ENCODE data around the gene KCNQ4. TPM values are rescaled to one million over a fixed set of nuclear protein-coding genes. Genes with fewer than 3 reads are reported as not detected.

Gene KCNQ4
- total and polyA plus RNA-seq, 10 of the 15 experiments (the other 5 are each of a cell fraction or from before 2014, with no cell fraction given), result 0.04 to 0.18 (median 0.08) TPM; not detected in 2

DNA sequence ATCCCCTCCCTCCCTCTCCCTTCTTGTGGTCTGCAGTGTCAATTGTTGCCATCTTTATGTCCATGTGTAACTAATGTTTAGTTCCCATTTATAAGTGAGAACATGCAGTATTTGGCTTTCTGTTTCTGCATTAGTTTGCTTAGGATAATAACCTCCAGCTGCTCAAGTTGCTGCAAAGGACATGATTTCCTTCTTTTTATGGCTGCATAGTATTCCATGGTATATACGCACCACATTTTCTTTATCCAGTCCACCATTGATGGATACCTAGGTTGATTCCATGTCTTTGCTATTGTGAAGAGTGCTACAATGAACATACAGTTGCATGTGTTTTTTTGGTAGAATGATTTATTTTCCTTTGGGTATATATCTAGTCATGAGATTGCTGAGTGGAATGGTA lies 62.3 kb downstream of the KCNQ4 start:
- no peak overlapping the region for H3K27ac ChIP-seq (ENCODE audit: control insufficient read depth, insufficient read depth)

More for the DNA sequence above, 62.3 kb downstream of the KCNQ4 start:
- BruUV-seq (replicated peaks), result no TSS peak
- WGBS (ENCODE audit: insufficient coverage, insufficient replicate concordance, low lambda C conversion rate, missing lambda C conversion rate), result 93% methylated on average over 1 of the region's 1 CpG
- POLR2A ChIA-PET, result no interaction called here
- H3K9ac ChIP-seq (ENCODE audit: control insufficient read depth, insufficient read depth, low read length), result no peak overlapping the region
- no peaks in the 10 kb centered on the region for H3K27me3 ChIP-seq (replicated peaks in 1 of 2; ENCODE audit: control insufficient read depth in 2 of 2, insufficient read depth in 2 of 2, low read length in 1 of 2)
- no peak for DNase-seq (ENCODE audit: low read depth, low spot score)
- no peak for TF ChIP-seq LARP7 (IDR thresholded peaks at IDR 0.05)
- TF ChIP-seq, protein P1, sequence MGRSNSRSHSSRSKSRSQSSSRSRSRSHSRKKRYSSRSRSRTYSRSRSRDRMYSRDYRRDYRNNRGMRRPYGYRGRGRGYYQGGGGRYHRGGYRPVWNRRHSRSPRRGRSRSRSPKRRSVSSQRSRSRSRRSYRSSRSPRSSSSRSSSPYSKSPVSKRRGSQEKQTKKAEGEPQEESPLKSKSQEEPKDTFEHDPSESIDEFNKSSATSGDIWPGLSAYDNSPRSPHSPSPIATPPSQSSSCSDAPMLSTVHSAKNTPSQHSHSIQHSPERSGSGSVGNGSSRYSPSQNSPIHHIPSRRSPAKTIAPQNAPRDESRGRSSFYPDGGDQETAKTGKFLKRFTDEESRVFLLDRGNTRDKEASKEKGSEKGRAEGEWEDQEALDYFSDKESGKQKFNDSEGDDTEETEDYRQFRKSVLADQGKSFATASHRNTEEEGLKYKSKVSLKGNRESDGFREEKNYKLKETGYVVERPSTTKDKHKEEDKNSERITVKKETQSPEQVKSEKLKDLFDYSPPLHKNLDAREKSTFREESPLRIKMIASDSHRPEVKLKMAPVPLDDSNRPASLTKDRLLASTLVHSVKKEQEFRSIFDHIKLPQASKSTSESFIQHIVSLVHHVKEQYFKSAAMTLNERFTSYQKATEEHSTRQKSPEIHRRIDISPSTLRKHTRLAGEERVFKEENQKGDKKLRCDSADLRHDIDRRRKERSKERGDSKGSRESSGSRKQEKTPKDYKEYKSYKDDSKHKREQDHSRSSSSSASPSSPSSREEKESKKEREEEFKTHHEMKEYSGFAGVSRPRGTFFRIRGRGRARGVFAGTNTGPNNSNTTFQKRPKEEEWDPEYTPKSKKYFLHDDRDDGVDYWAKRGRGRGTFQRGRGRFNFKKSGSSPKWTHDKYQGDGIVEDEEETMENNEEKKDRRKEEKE (IDR thresholded peaks at IDR 0.05), result no peak
- SMC1A ChIA-PET (ENCODE audit: uncharacterized antibody, unreplicated experiment), result interaction anchor here (1.4 to 17.4 kb wide), 3 partner anchors 72 to 103 kb away, joined by 11 to 197 read pairs (median 111); no protein-coding TSS in a partner anchor
- no peak for ATAC-seq
- CTCF ChIA-PET, result interaction anchor here (0.9 to 11.6 kb wide), 3 partner anchors 72 to 314 kb away, joined by 3 to 254 read pairs (median 43); no protein-coding TSS in a partner anchor
- no peak overlapping the region for H2AFZ ChIP-seq (ENCODE audit: control insufficient read depth, low read depth, low read length)
- in situ Hi-C loops (cut with MboI) (loop anchor here (5.0 kb wide), 2 partner anchors 106 to 234 kb away; no protein-coding TSS in a partner anchor), intact Hi-C loops (cut with micrococcal nuclease; ENCODE audit: unreplicated experiment) (no loop called here)
- no peaks in the 10 kb centered on the region for H3K79me2 ChIP-seq (ENCODE audit: control insufficient read depth, insufficient read depth, low read length)
- H3K36me3 ChIP-seq (ENCODE audit: control insufficient read depth in 2 of 2, insufficient read depth in 2 of 2, low read length in 1 of 2), result no peaks in the 10 kb centered on the region
- H3K4me2 ChIP-seq (ENCODE audit: control insufficient read depth, insufficient read depth), result no peak overlapping the region
- no peaks in the 10 kb centered on the region; the same call in 2 of the 3 replicates for H3K9me3 ChIP-seq (replicated peaks; ENCODE audit: control insufficient read depth, insufficient read depth, low read length)
- RAD21 ChIA-PET (ENCODE audit: unreplicated experiment), result interaction anchor here (0.8 to 5.9 kb wide), 3 partner anchors 72 to 235 kb away, joined by 3 to 86 read pairs (median 15); no protein-coding TSS in a partner anchor
- no peaks in the 10 kb centered on the region for H4K20me1 ChIP-seq (ENCODE audit: control insufficient read depth, insufficient read depth)
- FAIRE-seq, result no peak
- H3K4me3 ChIP-seq, result no peak overlapping the region
- H3K4me1 ChIP-seq (ENCODE audit: control insufficient read depth, insufficient read depth, low read length), result peaks cover 4% of the 10 kb centered on the region; the same call in 1 of the 2 replicates

Measured in GM12878 (cell line).